ENCODE data around the gene SPAG8.

GRCh38 chr9:35834260-35835215 lies 22.5 kb upstream of the SPAG8 start:
- no peak for TF ChIP-seq GATA2 (IDR thresholded peaks at IDR 0.05; ENCODE audit: low read depth, low read length)
- TF ChIP-seq GATA3 (IDR thresholded peaks at IDR 0.05; ENCODE audit: low read depth, low read length): no peak
